DND-41 (cell line): ENCODE results near the gene CRACR2A.

Experiments used
- EZH2 ChIP-seq: IDR thresholded peaks from 3 replicates; pipeline ENCODE4 v1.6.1; 2012; ENCODE audit warnings: borderline replicate concordance, low read depth, mild to moderate bottlenecking, moderate library complexity, low read length, inconsistent platforms; ENCODE audit not compliant: severe bottlenecking
- TF ChIP-seq, protein P1 (sequence below): IDR thresholded peaks from 2 replicates; pipeline ENCODE4 v1.5.1; 2012; ENCODE audit warnings: borderline replicate concordance, low read length, moderate library complexity, mild to moderate bottlenecking; ENCODE audit not compliant: poor library complexity, severe bottlenecking; ENCODE audit errors: extremely low read depth

GRCh38 chr12:3718100-3718499 lies 34.8 kb downstream of the CRACR2A start:
- TF ChIP-seq, protein P1, sequence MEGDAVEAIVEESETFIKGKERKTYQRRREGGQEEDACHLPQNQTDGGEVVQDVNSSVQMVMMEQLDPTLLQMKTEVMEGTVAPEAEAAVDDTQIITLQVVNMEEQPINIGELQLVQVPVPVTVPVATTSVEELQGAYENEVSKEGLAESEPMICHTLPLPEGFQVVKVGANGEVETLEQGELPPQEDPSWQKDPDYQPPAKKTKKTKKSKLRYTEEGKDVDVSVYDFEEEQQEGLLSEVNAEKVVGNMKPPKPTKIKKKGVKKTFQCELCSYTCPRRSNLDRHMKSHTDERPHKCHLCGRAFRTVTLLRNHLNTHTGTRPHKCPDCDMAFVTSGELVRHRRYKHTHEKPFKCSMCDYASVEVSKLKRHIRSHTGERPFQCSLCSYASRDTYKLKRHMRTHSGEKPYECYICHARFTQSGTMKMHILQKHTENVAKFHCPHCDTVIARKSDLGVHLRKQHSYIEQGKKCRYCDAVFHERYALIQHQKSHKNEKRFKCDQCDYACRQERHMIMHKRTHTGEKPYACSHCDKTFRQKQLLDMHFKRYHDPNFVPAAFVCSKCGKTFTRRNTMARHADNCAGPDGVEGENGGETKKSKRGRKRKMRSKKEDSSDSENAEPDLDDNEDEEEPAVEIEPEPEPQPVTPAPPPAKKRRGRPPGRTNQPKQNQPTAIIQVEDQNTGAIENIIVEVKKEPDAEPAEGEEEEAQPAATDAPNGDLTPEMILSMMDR = no peak
- no peak for TF ChIP-seq EZH2
